GM21528 (cell line): Measurements from ENCODE around the gene COL2A1.

Experiments
- ATAC-seq: cut with Tn5 transposase; IDR thresholded peaks from one replicate; pipeline ENCODE4 v1.9.1; 2021; ENCODE audit warnings: mild to moderate bottlenecking, moderate library complexity; ENCODE audit not compliant: unreplicated experiment, low FRiP score

Gene COL2A1

DNA sequence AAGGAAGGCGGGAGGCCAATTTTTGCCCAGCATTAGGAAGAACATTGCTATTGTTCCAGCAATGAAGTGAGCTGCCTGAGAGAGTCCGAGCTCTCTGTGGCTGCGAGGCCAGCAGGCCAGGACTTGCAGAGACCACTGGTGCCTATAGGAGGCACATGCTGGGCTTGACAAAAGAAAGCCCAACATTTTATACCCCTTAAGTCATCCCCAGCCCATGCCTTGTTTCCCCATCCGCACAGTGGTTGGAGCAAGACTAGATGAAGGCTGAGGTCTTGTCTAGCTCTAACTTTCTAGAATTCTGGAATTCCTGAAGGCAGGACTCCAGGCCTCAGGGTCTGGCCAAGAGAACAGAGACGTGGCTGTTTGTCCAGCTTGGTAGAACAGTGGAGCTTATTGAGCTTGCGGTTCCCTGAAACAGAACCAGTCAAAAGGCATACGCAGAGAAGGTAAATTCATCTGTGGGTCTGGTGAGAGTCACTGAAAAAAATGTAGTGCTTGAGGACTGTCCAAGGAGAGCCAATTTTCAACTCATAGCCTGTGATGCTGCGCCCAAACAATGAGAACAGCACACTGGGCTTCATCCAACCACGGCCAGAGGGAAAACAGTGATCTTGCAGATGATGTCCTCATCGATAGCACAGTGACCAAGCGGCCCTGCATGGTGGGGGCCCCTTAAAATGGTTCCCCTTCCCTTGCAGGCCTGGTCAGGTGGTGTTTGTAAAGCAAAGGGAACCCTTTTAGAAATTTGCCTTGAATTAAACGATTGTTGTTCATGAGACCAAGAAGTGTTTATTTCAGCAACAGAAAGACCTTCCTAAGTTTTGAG, 27.1 kb upstream of the COL2A1 start:
- no peak for ATAC-seq

DNA sequence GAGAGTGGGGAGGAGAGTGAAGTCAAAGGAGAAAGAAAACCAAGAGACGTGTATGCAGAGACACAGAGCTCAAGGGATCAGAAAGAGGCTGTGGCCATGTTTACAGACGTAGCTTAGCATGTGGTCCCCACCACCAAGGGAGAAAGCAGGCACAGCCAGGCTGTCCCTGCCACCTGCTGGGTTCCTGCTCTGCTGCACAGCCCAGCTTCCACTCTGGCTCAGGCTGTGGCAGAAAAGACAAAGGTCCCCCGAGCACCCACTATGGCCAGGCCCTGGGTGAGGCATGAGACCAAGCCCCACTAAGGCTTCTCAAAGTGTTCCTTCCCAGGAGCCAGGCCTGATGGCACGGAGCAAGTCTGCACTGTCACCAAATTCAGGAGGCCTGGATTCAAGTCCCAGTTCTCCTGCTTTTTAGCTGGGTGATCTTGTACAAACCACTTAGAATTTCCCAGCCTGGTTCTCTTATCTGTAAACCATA, 25.9 kb upstream of the COL2A1 start:
- no peak for ATAC-seq

DNA sequence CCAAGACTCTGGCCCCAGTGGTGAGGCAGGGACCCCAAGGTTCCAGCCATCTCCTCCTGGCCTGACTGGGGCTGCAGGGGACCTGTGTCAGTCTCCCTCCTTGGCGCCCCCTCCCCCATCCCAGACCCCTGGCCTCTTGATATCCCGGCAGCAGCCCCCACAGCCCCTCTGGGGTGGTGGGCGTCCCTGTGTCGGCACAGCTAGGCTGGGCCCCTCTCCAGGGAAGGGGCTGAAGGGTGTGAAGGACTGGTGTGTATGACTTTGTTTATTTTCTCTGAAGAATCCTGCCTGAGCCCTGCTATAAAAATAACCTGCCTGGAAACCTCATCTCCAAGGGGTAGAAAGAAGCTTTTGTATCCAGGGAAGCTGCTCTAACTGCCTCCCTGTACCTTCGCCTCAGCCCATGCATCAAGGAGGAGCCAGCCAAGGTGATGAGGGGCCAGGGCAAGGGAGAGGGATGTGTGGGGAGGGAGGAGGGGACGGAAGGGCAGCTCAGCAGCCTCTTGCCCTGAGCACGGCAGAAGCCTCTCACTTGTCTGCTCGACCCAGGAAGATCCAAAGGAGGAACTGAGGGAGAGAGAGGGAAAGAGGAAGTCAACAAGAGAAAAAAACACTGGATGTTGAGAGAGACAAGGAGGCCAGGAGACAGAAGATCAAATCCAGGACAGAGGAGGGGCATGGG, 25.4 kb upstream of the COL2A1 start:
- no peak for ATAC-seq

DNA sequence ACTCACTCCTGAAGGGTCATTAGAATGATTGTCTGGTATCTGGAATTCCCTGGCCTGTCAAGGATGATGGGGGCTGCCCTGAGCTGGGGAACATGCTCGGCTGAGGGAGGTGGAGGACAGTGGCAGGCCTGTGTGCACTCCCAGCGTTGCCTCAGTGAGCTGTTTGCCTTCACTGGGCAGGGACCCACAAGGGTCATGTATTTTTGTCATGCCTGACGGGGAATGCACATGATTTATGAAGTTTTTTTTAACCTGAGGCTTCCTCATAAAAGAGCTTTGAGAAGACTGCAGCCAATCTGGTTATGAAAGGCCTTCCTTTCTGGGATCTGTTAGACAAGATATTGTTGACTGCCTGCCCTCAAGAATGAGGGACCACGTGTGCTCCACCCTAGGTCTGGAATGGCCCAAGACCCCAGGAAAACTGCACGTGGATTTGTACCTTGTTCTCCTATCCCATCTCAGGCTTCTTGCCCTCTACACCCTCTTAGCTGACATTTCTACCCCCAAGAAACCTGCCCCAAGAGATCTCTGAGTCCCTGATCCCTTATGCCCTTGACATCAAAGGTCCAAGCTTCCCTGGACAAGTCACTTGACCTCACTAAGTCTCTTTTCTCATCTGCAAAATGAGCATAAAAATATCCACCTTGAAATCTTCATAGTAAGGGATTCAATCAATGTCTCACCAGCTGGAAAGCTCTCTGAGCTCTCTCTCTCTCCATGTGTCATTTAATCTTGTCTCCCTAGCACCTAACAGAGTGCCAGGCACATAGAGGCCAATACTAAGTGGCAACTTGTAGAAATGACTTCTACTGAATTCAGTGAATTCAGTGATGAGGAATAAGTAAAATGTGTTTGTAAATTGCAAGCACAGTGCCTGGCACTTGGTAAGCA, 24.5 kb upstream of the COL2A1 start:
- no peak for ATAC-seq

DNA sequence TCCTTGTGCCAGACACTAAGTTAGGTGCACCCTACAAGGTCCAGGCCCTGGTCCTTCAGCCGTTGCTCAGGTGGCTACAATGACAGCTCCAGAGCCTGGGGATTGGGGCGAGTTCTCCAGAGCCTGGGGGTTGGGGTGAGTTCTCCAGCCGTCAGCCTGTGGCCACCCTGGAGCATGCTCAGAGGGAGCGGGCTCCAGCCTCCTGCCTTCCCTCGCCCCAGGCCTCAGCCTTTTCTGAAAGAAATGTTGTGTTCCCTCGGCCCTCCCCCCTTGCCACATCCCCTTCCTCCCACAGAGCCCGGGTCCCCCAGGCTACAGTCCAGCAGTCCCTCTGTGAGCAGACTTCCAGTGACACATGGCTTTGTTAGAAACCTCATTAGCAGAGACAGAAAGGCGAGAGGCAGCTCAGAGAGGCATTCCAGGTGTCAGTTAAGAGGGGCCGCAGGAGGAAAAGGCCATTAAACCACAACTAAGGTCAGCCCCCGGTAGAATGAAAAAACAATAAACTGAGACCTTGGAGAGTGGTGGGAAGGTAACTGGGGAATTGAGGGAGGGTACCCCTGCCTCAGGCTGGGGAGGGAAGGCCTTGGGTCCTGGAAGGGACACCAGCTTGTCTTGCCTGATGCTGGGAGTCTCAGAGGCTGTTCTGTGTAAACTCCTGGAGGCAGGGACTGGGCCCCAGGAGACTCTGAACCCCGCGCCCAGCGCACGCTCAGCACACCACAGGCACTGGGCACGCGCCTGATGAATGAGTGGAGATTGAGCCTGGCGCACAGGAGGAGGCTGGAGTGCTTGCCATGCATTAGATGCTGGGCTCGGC, 23.1 kb upstream of the COL2A1 start:
- ATAC-seq, result no peak

DNA sequence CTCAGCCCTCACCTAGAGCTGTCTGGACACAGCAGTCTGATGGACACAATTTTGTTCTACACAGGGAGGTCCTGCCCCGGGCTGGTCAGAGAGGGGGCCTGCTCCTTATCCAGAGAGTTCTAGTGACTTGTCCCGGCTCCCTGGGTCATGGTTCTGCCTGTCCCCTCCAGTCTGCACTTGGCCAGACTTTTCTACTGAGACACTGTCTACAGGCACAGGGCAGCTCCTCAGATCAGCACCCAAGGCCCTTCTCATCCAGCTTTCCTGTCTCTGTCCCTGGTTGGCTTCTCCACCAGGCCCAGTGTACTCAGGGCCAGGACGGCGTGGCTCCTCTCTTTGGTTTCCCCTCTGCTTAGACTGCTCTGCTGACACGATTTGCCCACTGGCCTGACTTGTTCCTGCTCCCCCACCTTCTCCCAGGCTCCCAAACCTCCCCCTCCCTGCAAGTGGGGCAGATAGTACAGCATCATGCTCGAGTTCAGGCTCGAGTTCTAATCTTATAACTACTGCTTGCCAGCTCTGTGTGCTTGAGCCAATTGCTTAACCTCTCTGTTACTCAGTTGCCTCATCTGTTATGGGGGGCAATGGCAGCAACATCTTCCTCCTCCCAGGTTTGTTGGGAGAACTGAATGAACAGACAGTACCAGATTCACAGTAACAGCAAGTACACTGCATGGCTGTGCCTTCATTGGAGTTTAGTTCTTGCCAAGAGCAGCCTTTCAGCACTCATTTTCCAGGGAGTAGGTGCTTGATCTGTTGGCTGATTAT, 22.0 kb upstream of the COL2A1 start:
- no peak for ATAC-seq

DNA sequence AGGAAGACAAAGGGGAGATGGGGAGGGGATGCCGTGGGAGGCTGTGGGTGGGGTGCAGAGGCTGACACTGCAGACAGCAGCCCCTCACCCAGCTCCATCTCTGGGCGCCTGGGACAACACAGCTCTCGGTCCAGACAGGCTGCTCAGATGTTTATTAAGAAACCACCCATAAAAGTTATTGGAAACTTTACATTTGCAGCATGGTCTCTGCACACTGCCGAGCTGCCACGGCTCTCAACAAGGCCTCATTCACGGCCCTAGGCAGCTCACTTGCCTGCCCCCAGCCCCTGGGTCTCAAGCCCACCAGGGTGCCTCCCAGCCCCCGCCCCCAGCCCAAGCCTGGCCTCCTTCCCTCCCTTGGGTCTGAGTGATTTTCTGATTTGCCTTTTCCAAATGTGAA, 21.0 kb upstream of the COL2A1 start:
- ATAC-seq, result no peak

DNA sequence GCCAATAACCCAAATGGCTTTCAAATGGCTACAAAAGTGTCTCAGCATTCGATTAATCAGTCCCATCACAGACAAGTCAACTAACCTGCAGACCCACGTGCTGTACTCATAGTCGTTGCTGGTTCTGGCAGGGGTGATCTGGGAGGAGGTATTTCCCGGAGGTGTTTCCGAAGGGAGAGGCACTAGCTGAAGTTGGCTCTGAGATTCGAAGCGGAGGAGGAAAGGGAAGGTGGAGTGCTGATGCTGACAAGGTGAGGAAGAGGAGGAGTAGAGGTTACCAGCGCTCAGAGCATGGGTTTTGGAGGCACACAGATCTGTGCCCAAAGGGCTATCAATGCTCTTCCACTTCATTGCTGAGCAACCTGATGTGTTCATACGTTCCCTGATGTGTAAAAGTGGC, 20.5 kb upstream of the COL2A1 start:
- ATAC-seq, result no peak

DNA sequence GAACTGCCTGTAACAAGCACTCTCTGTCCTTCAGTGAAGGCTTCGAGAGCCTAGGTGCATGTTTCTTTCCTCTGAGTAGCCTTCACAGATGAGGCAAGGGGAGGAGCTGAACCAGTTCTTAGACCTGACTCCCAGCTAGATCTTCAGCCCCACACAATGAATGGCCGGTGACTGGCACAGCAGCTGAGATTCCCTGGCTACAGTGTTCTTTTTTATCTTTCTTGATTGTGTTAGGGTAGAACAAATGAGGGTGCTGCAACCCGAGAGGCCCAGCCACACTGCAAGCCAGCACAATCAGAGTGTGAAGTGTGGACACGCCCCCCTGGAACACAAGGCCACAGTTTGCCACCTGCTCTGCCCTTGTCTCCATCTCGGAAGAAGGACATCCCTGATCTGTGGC, 19.1 kb upstream of the COL2A1 start:
- no peak for ATAC-seq

DNA sequence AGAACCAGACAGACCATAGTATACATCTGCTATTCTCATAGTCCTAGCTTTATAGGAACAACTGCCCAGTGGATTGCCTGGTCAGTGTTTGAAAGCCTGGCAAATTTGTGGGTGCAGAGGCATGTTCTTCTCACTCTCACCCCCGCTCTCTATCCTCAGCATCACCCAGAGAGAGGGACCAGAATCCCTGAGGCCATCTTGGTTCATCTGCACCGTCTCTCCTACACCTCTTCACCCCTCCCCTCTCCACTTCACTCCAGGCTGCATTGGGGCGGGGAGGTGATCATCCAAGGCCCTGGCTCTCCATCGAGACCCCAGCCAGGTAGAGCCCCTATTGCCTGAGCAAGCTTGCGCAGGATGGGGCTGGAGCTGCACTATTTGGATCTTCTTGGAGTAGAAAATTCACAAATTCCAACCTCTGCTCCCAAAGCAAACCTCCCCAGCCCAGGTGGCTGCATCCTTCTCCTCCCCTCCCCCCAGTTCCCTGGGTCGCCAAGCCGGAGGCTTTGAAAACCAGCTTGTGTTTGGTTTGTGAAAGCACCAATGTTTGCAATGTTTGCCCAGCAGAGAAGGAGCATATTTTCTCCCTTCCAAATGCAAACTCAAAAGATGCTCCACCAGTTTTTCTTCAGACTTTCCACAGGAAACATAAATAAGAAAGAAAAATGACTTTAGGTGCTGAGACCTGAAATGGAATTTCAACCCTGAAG, 18.6 kb upstream of the COL2A1 start:
- no peak for ATAC-seq

DNA sequence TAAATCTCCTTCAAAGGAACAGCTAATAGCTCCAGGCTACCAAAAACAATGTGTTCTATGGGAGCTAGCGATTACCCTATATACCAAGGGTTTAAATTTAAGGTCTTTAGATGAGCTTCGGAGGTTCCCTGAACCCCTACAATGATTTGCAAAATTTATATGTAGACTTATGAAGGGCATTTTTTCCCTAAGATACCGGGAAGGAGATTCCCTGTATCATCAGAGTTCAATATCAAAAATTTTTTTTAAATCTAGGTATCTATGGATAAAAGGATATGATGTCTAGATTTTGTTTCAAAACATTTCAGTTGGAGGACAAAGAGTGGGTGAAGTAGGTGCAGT, 17.9 kb upstream of the COL2A1 start:
- ATAC-seq, result no peak

DNA sequence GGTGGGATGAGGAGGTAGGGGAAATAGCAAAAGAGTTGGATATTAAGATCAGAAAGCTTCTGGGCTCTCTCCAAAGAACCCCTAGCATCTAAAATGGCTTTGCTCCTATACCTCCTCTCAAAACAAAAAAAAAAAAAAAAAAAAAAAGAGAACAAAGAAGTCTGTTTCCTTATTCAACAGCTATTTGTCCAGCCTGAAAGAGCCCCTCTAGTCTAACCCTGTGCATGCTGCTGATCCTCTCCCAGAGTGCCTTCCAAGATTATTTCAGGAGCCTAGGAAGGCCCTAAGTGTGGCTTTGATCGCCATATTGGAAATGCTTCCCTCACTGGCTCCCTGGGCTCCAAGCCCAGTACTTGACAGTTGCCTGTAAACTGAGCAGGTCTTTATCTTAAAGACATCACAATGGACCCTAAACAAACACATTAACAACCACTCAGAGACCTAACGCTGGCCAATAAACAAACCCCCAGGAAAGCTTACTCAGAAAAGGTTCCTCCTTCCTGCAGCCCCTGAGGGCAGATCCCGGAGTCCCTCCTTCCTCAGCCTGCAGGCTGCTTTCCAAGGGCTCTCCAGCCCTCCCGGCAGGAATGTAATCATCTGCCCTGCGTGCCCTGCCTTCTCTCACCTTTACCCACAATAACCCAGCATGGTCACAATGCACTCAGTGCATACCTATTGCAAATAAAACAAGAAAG, 17.4 kb upstream of the COL2A1 start:
- no peak for ATAC-seq

DNA sequence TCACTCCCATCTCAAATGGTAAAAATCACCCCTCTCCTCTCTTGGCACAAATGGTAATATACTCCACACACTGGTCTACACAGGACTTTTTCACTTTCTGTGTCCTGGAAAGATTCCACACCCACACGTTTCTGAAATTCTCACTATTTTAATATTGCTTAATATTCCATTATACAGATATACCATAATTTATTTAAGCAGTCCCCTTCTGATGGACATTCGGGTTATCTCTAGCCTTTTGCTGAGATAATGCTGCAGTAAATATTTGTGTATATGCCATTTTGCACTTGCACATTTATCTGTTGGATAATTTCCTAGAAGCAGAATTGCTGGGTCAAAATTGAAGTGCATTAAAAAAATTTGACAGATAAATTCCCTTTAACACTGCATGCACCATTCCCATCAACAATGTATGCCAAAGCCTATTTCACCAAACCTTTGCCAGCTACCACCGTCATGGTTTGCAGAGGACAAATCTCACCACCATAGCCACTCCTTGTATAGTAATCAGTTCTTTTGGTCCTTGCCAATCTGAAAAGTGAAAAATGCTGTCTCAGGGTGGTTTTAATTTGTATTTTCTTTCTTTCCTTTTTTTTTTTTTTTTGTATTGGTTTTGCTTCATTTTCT, 15.5 kb upstream of the COL2A1 start:
- no peak for ATAC-seq

DNA sequence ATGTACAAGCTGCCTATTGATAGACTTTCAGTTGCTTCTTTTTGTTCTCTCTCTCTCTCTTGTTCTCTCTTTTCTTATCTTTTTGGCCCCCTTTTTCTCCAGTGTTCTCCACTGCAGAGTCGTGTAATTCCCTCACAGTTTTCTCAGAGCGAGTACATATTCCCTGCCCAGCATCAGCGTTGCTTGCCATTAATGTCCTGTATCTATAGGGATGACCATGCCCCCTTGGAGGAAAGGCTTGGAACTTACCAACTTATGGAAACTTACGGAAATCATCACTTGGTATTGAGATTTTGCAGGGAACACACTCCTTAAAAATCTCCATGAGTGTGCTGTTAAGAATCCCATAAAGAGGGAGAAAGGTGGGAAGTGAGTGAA, 14.3 kb upstream of the COL2A1 start:
- ATAC-seq, result no peak

DNA sequence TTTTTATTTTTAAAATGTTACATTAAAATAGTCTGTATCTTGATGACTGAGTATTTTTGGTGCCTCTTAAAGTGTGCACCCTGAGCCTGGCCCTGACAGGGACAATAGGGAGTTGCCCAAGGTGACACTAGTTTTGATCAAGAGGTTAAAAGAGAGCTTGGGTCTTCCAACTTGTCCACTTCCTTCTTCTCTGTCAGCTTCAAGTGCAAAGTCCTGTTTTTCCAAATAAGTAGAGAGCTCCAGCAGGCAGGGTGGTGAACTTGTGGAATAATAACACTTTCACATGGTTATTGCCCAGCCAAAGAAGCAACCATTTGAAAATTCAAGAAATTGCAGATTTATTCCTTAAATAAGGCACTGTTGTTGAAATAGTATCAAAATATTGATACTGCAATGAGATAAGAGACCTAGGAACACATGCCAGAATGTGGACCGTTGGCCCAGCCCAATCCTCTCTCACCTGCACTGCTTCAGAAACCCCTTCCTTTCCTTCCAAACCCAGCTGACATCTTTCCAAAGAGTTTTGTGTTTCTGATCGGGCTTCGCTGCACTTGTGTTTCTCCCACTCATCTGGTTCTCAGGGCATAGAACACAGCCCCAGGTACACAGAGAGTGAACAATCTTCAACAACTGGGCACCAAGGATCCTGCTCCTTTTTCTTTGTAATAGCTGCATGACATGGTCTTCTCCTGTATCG, 13.8 kb upstream of the COL2A1 start:
- no peak for ATAC-seq

DNA sequence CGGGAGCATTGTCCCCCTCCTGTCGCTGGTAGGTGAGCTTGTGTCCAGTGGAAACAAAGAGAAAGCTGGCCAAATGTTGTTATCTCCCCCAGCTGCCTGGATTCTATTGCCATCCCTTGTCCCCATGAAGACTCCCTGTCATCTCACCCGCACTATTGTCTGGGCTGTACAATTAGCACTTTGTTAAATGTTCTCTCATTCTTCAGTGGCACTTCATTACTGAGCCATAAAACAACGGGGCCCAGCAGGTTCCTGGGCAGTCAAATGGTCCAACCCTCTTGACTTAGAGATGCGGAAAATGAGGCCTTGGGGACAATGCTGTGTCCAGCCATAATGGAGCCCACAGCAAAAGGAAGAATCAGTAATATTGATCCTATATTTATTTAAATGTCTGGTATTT, 13.2 kb upstream of the COL2A1 start:
- no peak for ATAC-seq

DNA sequence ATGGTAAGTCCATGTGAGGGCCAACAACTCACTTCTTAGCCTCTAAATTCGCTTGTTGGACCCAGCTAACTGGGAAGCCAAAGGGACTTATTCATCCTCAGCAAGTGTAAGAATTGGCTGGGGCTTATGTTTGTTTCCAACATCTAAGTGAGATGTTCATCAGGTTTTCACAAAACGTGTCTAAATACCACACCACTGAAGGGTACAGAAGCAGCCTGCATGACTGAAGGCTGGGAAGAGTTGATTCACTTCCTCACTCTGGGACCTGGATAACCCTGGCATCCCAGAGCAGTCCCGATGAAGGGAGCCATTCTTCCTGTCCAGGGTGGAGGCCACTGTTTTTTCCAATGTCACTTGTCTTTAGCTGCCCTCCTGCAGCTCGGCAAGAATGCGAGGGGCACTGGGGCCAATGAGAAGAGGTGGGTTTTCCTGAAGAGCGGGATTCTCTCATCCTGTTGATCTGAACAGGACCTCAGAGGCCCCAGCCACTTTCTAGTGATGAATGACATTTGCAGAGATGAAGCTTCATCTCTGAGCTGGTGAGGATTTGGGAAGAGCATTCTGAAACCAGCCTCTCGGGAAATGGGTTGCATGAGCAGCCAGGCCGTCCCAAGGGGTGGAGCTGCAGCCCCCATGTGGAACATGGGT, 12.2 kb upstream of the COL2A1 start:
- no peak for ATAC-seq
